Measurements from ENCODE around the gene NOXA1.
"Not testable (repeated sequence)": the region's sequence is repeated elsewhere in the genome, so short reads cannot be mapped to it uniquely, and the experiment has no call there.

NOXA1 gene

GRCh38 chr9:137456864-137457405 lies 33.7 kb downstream of the NOXA1 start:
- DNase-seq, result no peak

- no peak for DNase-seq
These were observed 34.4 kb downstream of the NOXA1 start for GRCh38 chr9:137457406-137458193.

- no peak for DNase-seq
These were observed 35.3 kb downstream of the NOXA1 start for GRCh38 chr9:137458194-137459151.

GRCh38 chr9:137459152-137459600 lies 36.0 kb downstream of the NOXA1 start, which contains the start of gene NSMF:
Gene NSMF, minus strand, starts transcription at chr9:137459334. Its CDS starts 232 bp downstream, at chr9:137459102.
- DNase-seq, result peak; percentile 76

- DNase-seq, result no peak
These were observed 36.6 kb downstream of the NOXA1 start for GRCh38 chr9:137459601-137460362.

DNA sequence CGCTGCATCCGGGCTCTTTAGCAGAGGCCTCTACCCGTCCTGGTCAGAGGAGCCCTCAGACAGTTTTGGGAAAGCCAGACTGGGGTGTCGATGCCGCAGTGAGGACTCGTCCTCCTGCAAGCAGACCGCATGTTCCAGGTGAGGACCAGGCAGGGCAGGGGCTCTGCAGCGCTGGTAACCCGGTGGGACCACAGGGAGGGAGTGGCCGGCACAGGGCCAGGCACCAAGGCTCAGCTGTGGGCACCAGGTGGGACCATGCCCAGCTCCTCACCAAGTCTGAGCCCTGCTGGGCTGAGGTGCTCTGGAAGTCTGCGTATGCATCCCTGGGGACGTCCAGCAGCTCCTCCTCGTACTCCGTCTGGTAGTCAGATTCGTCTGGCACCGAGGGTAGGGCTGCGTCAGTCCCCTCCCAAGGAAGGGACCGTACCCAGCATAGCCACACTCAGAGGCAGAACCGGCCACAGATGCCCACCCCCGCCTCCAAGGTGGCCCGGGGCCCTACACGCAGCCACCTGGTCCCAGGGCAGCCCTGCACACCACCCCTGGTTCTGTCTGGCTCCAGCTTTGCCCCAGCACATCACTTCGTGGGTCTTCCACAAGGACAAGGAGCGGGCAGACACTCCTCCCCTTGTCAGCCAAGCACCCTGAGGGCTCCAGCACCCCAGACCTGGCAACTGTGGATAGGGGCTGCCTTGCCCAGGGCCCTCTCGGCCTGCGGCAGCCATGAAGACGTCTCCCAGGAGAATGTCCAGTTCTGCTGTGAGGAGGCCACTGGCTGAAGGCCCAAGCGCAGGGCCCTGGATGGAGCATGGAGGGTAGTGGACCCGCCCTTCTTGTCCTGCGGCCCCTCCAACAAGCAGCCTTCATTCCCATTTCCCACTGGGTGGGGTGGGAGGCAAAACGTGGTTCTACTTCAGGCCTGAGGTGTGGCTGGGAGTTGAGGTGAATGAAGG lies 37.4 kb downstream of the NOXA1 start:
- DNase-seq, result no peak

DNA sequence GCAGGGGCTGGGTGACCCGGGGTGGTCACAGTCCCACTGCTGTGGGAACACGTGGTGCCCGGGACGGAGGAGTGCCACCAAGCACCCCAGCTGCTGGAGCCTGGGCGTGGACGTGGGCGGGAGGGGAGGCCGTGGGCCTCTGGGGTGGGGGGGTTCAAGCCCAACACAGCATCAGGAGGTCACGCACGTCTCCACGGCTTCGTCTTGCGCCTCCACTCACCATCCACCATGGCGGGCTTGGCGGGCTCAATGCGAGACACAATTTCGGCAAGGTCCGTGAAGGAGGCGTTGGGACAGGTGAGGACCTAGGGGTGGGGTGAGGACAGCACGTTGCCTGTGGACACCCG lies 38.1 kb downstream of the NOXA1 start:
- no peak for DNase-seq

DNA sequence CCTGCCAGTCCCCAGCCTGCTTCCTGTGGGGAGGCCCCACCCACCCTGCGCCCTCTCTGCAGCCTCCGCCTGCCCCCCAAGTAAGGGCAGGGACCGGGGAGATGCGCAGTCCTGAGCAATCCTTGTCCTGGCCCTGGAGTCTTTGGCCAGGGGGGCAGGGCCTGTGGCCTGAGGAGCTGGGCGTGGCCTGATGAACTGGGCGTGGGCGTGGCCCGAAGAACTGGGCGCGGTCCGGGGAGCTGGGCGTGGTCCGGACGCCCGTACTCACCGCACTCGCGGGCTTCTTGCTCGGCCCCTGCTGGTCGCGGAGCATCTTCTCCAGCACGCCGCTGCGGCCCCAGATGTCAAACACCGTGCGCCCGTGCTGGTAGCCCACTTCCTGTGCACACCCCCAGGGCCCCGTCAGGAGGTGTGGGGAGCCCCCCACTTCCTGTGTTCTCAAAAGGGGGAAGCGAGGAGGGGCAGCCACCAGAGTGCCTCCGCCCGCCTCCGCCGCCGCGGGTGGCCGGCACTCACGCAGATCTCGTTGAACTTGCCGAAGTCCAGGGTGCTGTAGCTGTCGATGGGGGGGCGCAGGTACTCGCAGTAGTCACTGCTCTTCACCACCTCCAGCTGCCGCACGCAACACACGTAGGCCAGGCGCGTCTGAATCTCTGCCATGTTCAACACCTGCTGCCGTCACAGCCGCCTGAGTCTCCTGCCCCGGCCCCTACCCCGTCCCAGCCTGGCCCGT lies 38.6 kb downstream of the NOXA1 start:
- DNase-seq, result no peak

GRCh38 chr9:137462396-137462985 lies 39.3 kb downstream of the NOXA1 start:
- DNase-seq, result no peak

GRCh38 chr9:137462986-137463930 lies 40.1 kb downstream of the NOXA1 start:
- DNase-seq, result no peak

DNA sequence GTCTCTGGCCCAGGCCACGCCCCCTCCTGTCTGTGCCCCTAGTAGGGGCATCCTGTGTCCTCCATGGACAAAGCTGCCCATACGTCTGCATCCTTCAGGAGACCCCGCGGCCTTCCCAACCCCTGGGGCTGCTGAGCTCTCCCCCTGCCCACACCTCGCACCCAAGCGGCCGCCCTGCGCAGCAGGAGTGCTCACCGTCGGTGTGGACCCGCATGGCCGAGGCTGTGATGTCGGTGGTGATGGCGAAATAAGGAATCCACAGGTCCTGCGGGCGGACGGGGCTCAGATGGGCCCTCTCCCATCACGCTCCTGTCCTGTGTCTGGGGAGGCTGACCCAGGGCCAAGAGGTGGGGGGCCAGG lies 40.7 kb downstream of the NOXA1 start:
- DNase-seq, result no peak

- no peak for DNase-seq
These were observed 41.3 kb downstream of the NOXA1 start for GRCh38 chr9:137464291-137464999.

DNA sequence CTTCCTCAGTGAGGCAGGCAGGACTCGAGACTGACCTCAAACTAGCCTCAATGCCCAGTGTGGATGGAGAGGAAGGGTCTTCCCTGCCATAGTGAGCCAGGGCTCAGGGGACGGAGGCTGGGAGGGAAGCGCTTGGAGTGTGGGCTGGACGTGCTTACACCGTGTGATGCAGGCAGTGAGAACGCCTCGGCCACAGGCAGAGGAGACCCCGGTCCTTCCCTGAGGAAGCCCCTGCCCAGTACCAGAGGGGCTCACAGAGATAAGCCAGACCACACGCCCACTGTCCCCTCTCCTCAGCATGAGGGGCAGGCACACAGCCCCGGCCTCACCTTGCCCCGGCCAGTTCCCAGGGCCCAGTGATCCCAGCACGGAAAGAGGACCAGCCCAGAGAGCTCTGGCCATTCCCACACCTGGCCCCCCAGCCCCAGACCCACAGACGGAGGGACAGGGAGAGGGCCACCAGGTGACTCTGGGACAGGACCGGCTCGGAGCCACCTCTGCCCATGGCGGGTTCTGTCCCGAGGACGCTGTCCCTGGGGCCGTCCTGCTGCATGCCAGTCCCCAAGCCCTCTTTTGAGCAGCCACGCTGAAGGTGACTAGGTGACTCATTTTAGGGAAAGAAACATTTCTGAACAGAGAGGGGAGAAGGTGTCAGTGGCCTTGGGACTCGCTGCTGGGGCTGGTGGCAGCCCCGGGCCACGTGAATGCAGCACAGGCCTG lies 42.0 kb downstream of the NOXA1 start:
- DNase-seq, result no peak

- DNase-seq, result no peak
These were observed 42.7 kb downstream of the NOXA1 start for GRCh38 chr9:137465720-137466388.

GRCh38 chr9:137466389-137467085 lies 43.3 kb downstream of the NOXA1 start:
- not testable (repeated sequence) for DNase-seq

- no peak for DNase-seq
These were observed 44.0 kb downstream of the NOXA1 start for GRCh38 chr9:137467161-137467581.

GRCh38 chr9:137467896-137468295 lies 44.7 kb downstream of the NOXA1 start:
- DNase-seq, result no peak

Measured in amniotic stem cell (primary cell).